Measurements from ENCODE around the gene PRDM2.

Gene PRDM2

GRCh38 chr1:13869172-13869797, 169.3 kb downstream of the PRDM2 start:
- FAIRE-seq, result no peak

- FAIRE-seq, result no peak
Measured at GRCh38 chr1:13871413-13871812, 171.4 kb downstream of the PRDM2 start.

GRCh38 chr1:13871886-13872285, 171.9 kb downstream of the PRDM2 start:
- no peak for FAIRE-seq

GRCh38 chr1:13873032-13873431, 173.0 kb downstream of the PRDM2 start:
- no peak for FAIRE-seq
